ENCODE data around the gene FSIP1. TPM values are rescaled to one million over a fixed set of nuclear protein-coding genes. Genes with fewer than 3 reads are reported as not detected.
"Not testable (repeated sequence)": the region's sequence is repeated elsewhere in the genome, so short reads cannot be mapped to it uniquely, and the experiment has no call there.

Gene FSIP1
- polyA plus RNA-seq, 1 experiment: 0.43 TPM

DNA sequence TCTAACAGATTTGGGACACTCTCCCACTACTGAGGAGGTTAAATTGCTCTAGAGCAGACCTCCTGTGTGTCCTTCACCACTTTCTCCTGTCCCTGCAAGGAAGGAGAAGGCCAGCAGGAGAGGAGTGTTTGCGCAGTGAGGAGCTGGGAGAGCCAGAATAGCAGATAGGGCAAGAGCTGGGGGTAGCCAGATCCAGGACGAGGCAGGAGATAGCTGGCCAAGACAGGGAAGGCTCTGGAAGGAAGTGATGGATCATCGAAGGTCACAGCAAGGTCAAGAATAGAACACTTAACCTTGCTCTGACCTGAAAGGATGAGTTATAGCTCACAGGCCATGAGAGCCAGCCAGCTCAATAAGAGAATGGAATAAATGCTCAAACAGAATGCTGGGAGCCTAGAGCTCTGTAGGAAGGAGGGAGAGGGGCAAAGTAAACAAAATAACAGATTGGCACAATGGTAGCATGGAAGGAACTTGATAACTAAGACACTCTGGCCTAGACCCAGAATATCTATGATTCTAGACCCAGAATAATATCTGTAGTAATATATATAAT lies 37.5 kb upstream of the FSIP1 start:
- TF ChIP-seq, protein P1, sequence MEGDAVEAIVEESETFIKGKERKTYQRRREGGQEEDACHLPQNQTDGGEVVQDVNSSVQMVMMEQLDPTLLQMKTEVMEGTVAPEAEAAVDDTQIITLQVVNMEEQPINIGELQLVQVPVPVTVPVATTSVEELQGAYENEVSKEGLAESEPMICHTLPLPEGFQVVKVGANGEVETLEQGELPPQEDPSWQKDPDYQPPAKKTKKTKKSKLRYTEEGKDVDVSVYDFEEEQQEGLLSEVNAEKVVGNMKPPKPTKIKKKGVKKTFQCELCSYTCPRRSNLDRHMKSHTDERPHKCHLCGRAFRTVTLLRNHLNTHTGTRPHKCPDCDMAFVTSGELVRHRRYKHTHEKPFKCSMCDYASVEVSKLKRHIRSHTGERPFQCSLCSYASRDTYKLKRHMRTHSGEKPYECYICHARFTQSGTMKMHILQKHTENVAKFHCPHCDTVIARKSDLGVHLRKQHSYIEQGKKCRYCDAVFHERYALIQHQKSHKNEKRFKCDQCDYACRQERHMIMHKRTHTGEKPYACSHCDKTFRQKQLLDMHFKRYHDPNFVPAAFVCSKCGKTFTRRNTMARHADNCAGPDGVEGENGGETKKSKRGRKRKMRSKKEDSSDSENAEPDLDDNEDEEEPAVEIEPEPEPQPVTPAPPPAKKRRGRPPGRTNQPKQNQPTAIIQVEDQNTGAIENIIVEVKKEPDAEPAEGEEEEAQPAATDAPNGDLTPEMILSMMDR (IDR thresholded peaks at IDR 0.05; ENCODE audit: low read depth, low read length): no peak
- CTCF ChIA-PET: no interaction called here
- DNase-seq (ENCODE audit: low read depth, low spot score): no peak
- H3K4me3 ChIP-seq (ENCODE audit: low read depth, low read length): no peak overlapping the region
- H3K27ac ChIP-seq (ENCODE audit: low read depth, low read length): no peak overlapping the region
- H3K27me3 ChIP-seq (ENCODE audit: control insufficient read depth, insufficient read depth, low read length): no peaks in the 10 kb centered on the region
- POLR2A ChIA-PET: no interaction called here
- peaks cover 5% of the 10 kb centered on the region; the same call in 1 of the 2 replicates for H3K9me3 ChIP-seq (ENCODE audit: control insufficient read depth, insufficient read depth, low read length)

DNA sequence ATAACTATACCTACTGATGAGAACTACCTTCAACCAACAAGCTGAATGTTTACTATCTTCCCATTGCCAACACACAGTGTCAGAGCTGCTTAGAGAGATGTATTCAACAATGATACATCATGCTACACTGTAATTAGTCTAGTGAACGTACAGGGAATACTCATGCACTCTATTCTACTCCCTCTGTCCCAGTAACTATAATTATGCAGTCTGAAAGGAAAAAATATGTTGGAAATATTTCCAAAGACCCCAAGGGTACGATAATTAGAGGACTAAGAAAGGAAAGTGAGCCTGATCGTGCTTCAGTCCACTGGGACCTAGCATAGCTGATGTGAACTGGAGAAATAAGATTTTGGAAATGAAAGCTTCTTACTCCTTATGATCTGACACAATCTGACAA lies 36.9 kb upstream of the FSIP1 start:
- CTCF ChIA-PET: no interaction called here
- Histone ChIP-seq H3K4me3 (ENCODE audit: low read depth, low read length) (no peak overlapping the region), H3K9me3 (ENCODE audit: control insufficient read depth, insufficient read depth, low read length) (peaks cover 5% of the 10 kb centered on the region; the same call in 1 of the 2 replicates), H3K27ac (ENCODE audit: low read depth, low read length) (no peak overlapping the region), H3K27me3 (ENCODE audit: control insufficient read depth, insufficient read depth, low read length) (no peaks in the 10 kb centered on the region)
- no peak for DNase-seq (ENCODE audit: low read depth, low spot score)
- POLR2A ChIA-PET: no interaction called here
- TF ChIP-seq, protein P1 (IDR thresholded peaks at IDR 0.05; ENCODE audit: low read depth, low read length): no peak

DNA sequence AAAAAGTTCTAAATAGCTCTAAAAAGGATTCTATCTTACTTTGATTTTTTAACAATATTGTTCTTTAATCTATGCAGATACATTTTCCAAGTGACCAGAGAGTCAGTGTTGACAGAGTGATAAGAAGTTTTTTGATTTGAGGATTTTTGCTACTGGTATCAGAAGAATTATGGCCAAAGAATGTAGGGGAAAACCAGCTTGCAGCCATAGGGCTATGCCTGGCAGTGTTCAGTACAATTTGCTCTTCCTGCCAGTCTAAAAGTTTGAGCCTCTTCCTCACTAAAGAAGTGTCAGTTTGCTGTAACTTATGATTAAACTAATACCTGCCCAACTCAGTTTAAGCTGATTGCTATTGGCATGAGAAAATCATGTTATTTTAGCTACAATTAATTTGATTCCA lies 35.3 kb upstream of the FSIP1 start:
- ChIA-PET POLR2A (interaction anchor here (0.5 to 0.9 kb wide), 3 partner anchors 29 to 284 kb away, joined by 3 to 6 read pairs (median 4); partner anchors contain the start of gene GPR176), CTCF (no interaction called here)
- Histone ChIP-seq H3K27me3 (ENCODE audit: control insufficient read depth, insufficient read depth, low read length) (no peaks in the 10 kb centered on the region), H3K4me3 (ENCODE audit: low read depth, low read length) (no peak overlapping the region), H3K9me3 (ENCODE audit: control insufficient read depth, insufficient read depth, low read length) (no peaks in the 10 kb centered on the region), H3K27ac (ENCODE audit: low read depth, low read length) (no peak overlapping the region)
- TF ChIP-seq, protein P1 (IDR thresholded peaks at IDR 0.05; ENCODE audit: low read depth, low read length): no peak
- no peak for DNase-seq (ENCODE audit: low read depth, low spot score)

DNA sequence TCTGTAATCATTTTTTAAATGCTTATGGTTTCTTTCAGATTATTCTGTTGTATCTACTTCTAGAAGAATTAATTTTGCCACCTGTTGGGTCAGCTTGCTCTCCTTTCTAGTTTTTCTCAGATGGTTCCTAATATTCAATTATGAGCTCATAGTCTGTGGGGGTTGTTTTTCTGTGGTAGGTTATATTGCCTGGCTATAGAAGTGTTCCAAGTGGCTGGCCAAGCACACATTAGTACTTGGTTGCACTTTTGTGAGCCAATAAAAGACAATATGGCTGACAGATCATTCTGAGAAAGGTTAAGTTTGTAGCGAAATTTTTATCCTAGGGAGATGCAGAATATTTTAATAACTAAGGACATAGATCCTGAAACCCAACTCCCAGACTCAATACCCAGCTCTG lies 31.8 kb upstream of the FSIP1 start:
- H3K9me3 ChIP-seq (ENCODE audit: control insufficient read depth, insufficient read depth, low read length): no peaks in the 10 kb centered on the region
- TF ChIP-seq, protein P1 (IDR thresholded peaks at IDR 0.05; ENCODE audit: low read depth, low read length): no peak
- no peak overlapping the region for H3K4me3 ChIP-seq (ENCODE audit: low read depth, low read length)
- no peaks in the 10 kb centered on the region for H3K27me3 ChIP-seq (ENCODE audit: control insufficient read depth, insufficient read depth, low read length)
- ChIA-PET CTCF (no interaction called here), POLR2A (no interaction called here)
- DNase-seq (ENCODE audit: low read depth, low spot score): no peak
- no peak overlapping the region for H3K27ac ChIP-seq (ENCODE audit: low read depth, low read length)

DNA sequence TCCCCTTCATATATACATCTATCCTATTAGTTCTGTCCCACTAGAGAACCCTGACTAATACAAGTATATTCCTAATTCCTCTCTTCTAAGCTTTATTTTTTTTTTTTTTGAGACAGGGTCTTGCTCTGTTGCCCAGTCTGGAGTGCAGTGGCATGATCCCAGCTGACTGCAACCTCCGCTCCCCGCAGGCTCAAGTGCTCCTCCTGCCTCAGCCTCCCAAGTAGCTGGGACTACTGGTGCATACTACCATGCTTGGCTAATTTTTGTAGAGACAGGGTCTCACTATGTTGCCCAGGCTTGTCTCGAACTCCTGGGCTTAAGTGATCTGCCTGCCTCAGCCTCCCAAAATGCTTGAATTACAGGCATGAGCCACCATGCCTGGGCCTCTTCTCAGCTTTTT lies 30.0 kb upstream of the FSIP1 start:
- H3K27ac ChIP-seq (ENCODE audit: low read depth, low read length); CTCF ChIA-PET; POLR2A ChIA-PET; H3K27me3 ChIP-seq (ENCODE audit: control insufficient read depth, insufficient read depth, low read length); H3K4me3 ChIP-seq (ENCODE audit: low read depth, low read length); DNase-seq (ENCODE audit: low read depth, low spot score); H3K9me3 ChIP-seq (ENCODE audit: control insufficient read depth, insufficient read depth, low read length): not testable (repeated sequence)

DNA sequence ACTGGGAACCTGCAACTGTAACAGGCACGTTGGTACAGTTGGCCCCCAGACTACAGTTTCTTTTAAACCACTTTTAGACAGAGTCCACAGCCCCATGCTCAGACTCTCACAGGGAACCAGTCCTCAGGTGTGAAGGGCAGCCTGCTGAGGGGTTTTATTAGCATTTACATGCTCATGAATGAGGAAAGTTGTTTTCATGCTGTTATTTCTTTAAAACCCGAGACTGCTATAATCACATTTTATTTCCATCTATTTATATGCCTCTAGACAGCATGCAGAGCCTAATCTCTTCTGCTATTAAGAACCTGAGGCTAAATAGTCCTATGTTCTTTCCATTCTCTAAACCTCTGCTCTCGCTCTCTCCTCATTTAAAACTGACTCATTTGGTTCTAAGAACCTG lies 26.3 kb upstream of the FSIP1 start:
- CTCF ChIA-PET: no interaction called here
- Histone ChIP-seq H3K27me3 (ENCODE audit: control insufficient read depth, insufficient read depth, low read length) (no peaks in the 10 kb centered on the region), H3K4me3 (ENCODE audit: low read depth, low read length) (no peak overlapping the region), H3K27ac (ENCODE audit: low read depth, low read length) (no peak overlapping the region), H3K9me3 (ENCODE audit: control insufficient read depth, insufficient read depth, low read length) (no peaks in the 10 kb centered on the region)
- DNase-seq (ENCODE audit: low read depth, low spot score): no peak
- TF ChIP-seq, protein P1 (IDR thresholded peaks at IDR 0.05; ENCODE audit: low read depth, low read length): no peak
- POLR2A ChIA-PET: no interaction called here

Data from AG04450 (cell line).